Thymus (tissue), 11 donors: ENCODE results near the gene KCNQ1. TPM values are rescaled to one million over a fixed set of nuclear protein-coding genes. Genes with fewer than 3 reads are reported as not detected.

Experiments
- DNase-seq, 9 donors: peaks; one replicate each; pipeline ENCODE4 v3.0.0-alpha.2; 2013; ENCODE audit warnings: low spot score in 9 of 9, low read depth in 6 of 9, missing footprints in 1 of 9
- H3K27ac ChIP-seq, 2 donors: one replicate each; pipeline ENCODE4 v1.5.1; 2013; ENCODE audit warnings: control low read depth in 1 of 2, low read depth in 1 of 2, low read length in 1 of 2, mild to moderate bottlenecking in 1 of 2, moderate library complexity in 1 of 2
- H3K27me3 ChIP-seq, 2 donors: one replicate each; pipeline ENCODE4 v1.5.1; 2013; ENCODE audit warnings: low read length in 1 of 2; ENCODE audit not compliant: control insufficient read depth in 2 of 2, insufficient read depth in 1 of 2
- H3K36me3 ChIP-seq, 2 donors: one replicate each; pipeline ENCODE4 v1.5.1; 2013; ENCODE audit warnings: low read length in 1 of 2, mild to moderate bottlenecking in 1 of 2, moderate library complexity in 1 of 2; ENCODE audit not compliant: control insufficient read depth in 2 of 2, insufficient read depth in 2 of 2
- H3K4me1 ChIP-seq, 2 donors: one replicate each; pipeline ENCODE4 v1.5.1; 2013; ENCODE audit warnings: low read length in 2 of 2; ENCODE audit not compliant: control insufficient read depth in 2 of 2, insufficient read depth in 2 of 2
- H3K4me3 ChIP-seq, 2 donors: one replicate each; pipeline ENCODE4 v1.5.1; 2013; ENCODE audit warnings: low read length in 2 of 2, control low read depth in 1 of 2, mild to moderate bottlenecking in 1 of 2
- H3K9me3 ChIP-seq, 2 donors: one replicate each; pipeline ENCODE4 v1.5.1; 2013; ENCODE audit warnings: low read length in 1 of 2, mild to moderate bottlenecking in 1 of 2; ENCODE audit not compliant: control insufficient read depth in 2 of 2, insufficient read depth in 1 of 2
- WGBS: extraction: QIAGEN DNeasy Blood & Tissue Kit; methylation state at CpG from one replicate; pipeline ENCODE4 v1.1.7; 2013; 5-methylcytosine and 5-hydroxymethylcytosine counted together
- polyA plus RNA-seq: library from polyadenylated mRNA; stranded (reverse); fragments of 200-250 nt; gene quantifications from one replicate; pipeline ENCODE4 v1.2.3, GENCODE V29; 2013
- total RNA-seq: library from RNA; stranded (reverse); fragments of 120-200 nt; gene quantifications from one replicate; pipeline ENCODE4 v1.2.4, GENCODE V29; 2013
- donor health status: healthy.

The KCNQ1 gene
- total and polyA plus RNA-seq, 2 donors: 0.94 to 3.7 TPM

- WGBS: 30% methylated on average over 11 of the region's 11 CpGs
- no peak for DNase-seq
Observed at GRCh38 chr11:2838091-2838490, 393.3 kb downstream of the KCNQ1 start.

GRCh38 chr11:2838676-2839294 is 394.0 kb downstream of the KCNQ1 start:
- WGBS: 94% methylated on average over 25 of the region's 25 CpGs
- peaks cover 0 to 15% of the 10 kb centered on the region in 2 donors for H3K4me1 ChIP-seq
- no peak overlapping the region for H3K4me3 ChIP-seq
- no peak overlapping the region for H3K27ac ChIP-seq
- H3K27me3 ChIP-seq: peaks cover 0 to 22% of the 10 kb centered on the region in 2 donors
- no peaks in the 10 kb centered on the region for H3K9me3 ChIP-seq
- no peak for DNase-seq
- H3K36me3 ChIP-seq: no peaks in the 10 kb centered on the region

More at GRCh38 chr11:2838091-2838490, 393.3 kb downstream of the KCNQ1 start:
- Histone ChIP-seq H3K27ac (no peak overlapping the region), H3K4me3 (no peak overlapping the region), H3K4me1 (peaks cover 0 to 8% of the 10 kb centered on the region in 2 donors), H3K9me3 (no peaks in the 10 kb centered on the region), H3K27me3 (peaks cover 0 to 15% of the 10 kb centered on the region in 2 donors), H3K36me3 (no peaks in the 10 kb centered on the region)

GRCh38 chr11:2839395-2839943 is 394.7 kb downstream of the KCNQ1 start:
- no peak overlapping the region for H3K27ac ChIP-seq
- H3K27me3 ChIP-seq: peaks cover 0 to 26% of the 10 kb centered on the region in 2 donors
- H3K4me3 ChIP-seq: no peak overlapping the region
- no peak for DNase-seq
- WGBS: 94% methylated on average over 23 of the region's 23 CpGs
- no peaks in the 10 kb centered on the region for H3K9me3 ChIP-seq
- peaks cover 0 to 22% of the 10 kb centered on the region in 2 donors for H3K4me1 ChIP-seq
- no peaks in the 10 kb centered on the region for H3K36me3 ChIP-seq

- DNase-seq: no peak
- peaks cover 0 to 27% of the 10 kb centered on the region in 2 donors for H3K27me3 ChIP-seq
- WGBS: 95% methylated on average over 26 of the region's 26 CpGs
Observed at GRCh38 chr11:2841411-2842190, 396.8 kb downstream of the KCNQ1 start.

GRCh38 chr11:2842876-2843275 is 398.1 kb downstream of the KCNQ1 start:
- Histone ChIP-seq H3K4me1 (peaks cover 0 to 50% of the 10 kb centered on the region in 2 donors), H3K27me3 (peaks cover 0 to 23% of the 10 kb centered on the region in 2 donors), H3K9me3 (no peaks in the 10 kb centered on the region), H3K27ac (no peak overlapping the region), H3K4me3 (no peak overlapping the region), H3K36me3 (no peaks in the 10 kb centered on the region)
- 95% methylated on average over 16 of the region's 16 CpGs for WGBS
- no peak for DNase-seq

More at GRCh38 chr11:2841411-2842190, 396.8 kb downstream of the KCNQ1 start:
- Histone ChIP-seq H3K27ac (no peak overlapping the region), H3K36me3 (no peaks in the 10 kb centered on the region), H3K9me3 (no peaks in the 10 kb centered on the region), H3K4me3 (no peak overlapping the region), H3K4me1 (peaks cover 0 to 43% of the 10 kb centered on the region in 2 donors)

- no peaks in the 10 kb centered on the region for H3K9me3 ChIP-seq
- no peak overlapping the region for H3K27ac ChIP-seq
- peaks cover 0 to 54% of the 10 kb centered on the region in 2 donors for H3K4me1 ChIP-seq
- H3K36me3 ChIP-seq: no peaks in the 10 kb centered on the region
- H3K27me3 ChIP-seq: peaks cover 0 to 20% of the 10 kb centered on the region in 2 donors
- H3K4me3 ChIP-seq: no peak overlapping the region
- DNase-seq: peak in 1 of 9 donors; percentile 26
- 60% methylated on average over 14 of the region's 14 CpGs for WGBS
Observed at GRCh38 chr11:2843551-2843950, 398.7 kb downstream of the KCNQ1 start.

GRCh38 chr11:2844116-2844842 is 399.5 kb downstream of the KCNQ1 start:
- WGBS: 77% methylated on average over 19 of the region's 19 CpGs
- no peaks in the 10 kb centered on the region for H3K36me3 ChIP-seq
- no peak overlapping the region for H3K27ac ChIP-seq
- H3K27me3 ChIP-seq: peaks cover 0 to 20% of the 10 kb centered on the region in 2 donors
- H3K4me1 ChIP-seq: peaks cover 0 to 54% of the 10 kb centered on the region in 2 donors
- DNase-seq: peak in 4 of 9 donors; percentile 17 to 61 (median 34)
- H3K9me3 ChIP-seq: no peaks in the 10 kb centered on the region
- H3K4me3 ChIP-seq: no peak overlapping the region

- Histone ChIP-seq H3K9me3 (no peaks in the 10 kb centered on the region), H3K36me3 (no peaks in the 10 kb centered on the region)
Observed at GRCh38 chr11:2844996-2845395, 400.2 kb downstream of the KCNQ1 start.

More at GRCh38 chr11:2844996-2845395, 400.2 kb downstream of the KCNQ1 start:
- DNase-seq: no peak
- WGBS: 96% methylated on average over 12 of the region's 12 CpGs
- H3K27me3 ChIP-seq: peaks cover 0 to 20% of the 10 kb centered on the region in 2 donors
- H3K4me3 ChIP-seq: no peak overlapping the region
- H3K4me1 ChIP-seq: peaks cover 0 to 54% of the 10 kb centered on the region in 2 donors
- H3K27ac ChIP-seq: no peak overlapping the region
